GM19035 (cell line): ENCODE results near the gene AP2A2.

Experiments
- ATAC-seq: cut with Tn5 transposase; IDR thresholded peaks from one replicate; pipeline ENCODE4 v1.9.1; 2021; ENCODE audit not compliant: unreplicated experiment

AP2A2 gene

GRCh38 chr11:924406-925157 lies 1.1 kb upstream of the AP2A2 start:
- ATAC-seq, result no peak

GRCh38 chr11:925158-925495 lies 543 bp upstream of the AP2A2 start:
- peak; percentile 8 for ATAC-seq

GRCh38 chr11:926341-926916 lies 759 bp downstream of the AP2A2 start:
- ATAC-seq, result no peak

DNA sequence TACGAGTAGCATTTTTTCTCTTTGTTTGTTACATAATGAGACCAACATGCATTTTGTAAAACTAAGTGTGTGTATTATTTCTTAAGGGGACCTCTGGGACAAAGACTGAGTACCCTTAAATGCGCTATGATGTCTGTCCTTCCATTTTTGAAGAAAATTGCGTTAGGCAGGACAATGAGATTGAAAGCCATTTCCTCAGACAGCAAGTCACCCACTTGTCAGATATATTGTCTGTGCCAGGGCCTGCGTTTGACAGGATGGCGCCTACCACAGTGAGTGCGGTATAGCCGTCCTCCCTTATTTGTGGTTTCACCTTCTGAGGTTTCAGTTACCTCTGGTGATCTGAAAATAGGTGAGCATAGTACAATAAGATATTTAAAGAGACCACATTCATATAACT lies 2.2 kb downstream of the AP2A2 start:
- ATAC-seq, result no peak

- no peak for ATAC-seq
Observed at GRCh38 chr11:928786-929185, 3.1 kb downstream of the AP2A2 start.

GRCh38 chr11:929405-929804 lies 3.7 kb downstream of the AP2A2 start:
- no peak for ATAC-seq

GRCh38 chr11:931385-931784 lies 5.7 kb downstream of the AP2A2 start:
- ATAC-seq, result no peak

DNA sequence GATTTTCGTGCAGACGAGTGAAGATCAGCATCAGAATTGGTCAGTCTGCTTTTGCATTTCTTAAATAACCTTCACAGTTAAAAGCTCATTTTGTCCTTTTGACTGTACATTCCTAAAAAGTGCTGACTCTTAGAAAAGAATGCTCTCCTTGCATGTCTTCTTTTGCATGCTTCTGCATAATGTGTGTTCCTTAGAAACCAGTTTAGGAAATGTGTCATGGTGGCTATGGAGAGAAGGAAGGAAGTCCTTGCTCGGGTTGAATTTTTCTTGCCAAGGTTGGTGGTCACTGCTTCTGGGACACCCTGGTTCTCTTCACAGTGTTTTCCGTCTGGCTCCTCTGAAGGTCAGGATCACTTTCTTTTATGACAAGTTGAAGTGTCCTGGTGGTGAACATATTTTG lies 6.8 kb downstream of the AP2A2 start:
- ATAC-seq, result no peak

DNA sequence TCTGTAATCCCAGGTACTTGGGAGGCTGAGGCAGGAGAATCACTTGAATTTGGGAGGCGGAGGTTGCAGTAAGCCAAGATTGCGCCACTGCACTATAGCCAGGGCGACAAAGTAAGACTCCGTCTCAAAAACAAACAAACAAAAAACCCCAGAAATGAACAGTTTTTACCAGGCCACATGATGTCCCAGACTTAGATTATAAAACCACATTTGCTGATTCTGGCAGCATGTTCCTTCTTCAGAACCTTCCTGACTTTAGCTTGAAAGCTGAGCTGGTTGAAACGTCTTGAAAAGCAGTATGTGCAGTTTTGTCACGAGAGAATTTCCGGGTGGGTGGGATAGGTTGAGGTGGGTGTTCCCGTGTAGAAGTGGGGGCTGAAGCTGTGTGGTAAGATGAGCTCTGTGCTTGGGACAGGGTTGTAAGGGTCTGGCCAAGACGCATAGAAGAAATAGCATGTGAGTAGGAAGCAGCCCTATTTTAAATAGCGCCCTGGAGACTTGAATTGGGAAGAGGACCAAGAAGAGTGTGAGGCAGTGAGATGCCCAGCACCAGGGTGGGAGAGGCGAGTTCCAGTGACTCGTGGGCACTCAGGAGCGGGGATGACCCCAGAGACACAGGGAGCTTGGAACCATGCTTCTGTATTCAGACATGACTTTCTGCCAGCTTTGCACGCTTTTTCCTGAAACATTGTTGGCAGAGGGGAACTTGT lies 7.6 kb downstream of the AP2A2 start:
- no peak for ATAC-seq

DNA sequence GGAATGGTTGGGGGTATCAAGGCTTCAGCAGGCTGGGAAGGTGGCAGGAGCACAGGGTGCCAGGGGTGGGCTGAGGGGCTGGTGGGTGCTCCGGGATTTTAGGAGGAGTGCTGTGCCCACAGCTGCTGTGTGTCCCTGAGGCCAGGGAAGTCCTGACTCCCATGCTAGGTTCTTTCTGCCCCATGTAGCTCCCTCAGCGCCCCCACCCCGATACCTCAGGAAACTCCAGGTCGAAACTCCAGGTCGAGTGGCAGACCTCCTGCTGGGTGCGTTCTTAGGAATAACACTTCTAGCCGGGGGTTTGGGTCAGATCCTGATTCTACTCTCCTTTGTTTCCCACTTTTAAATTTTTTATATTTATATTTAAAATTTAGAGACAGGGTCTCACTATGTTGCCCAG lies 8.3 kb downstream of the AP2A2 start:
- ATAC-seq, result no peak

DNA sequence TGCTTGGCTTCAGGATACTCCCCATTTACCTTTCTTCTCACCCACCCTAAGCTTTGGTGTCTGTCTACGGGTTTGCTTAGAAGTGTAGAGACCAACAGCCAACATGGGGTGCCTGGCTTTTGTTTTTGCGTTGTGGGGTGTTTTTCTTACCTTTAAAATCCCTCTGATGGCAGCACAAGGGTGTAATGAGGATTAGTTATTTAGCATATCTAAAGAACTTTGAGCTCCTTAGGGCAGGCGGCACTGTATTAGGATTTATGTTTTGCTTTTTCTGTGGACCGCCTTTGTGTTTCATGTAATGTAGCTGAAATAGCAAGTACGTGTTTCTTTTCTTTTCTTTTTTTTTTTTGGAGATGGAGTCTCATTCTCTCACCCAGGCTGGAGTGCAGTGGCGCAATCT lies 8.9 kb downstream of the AP2A2 start:
- no peak for ATAC-seq

DNA sequence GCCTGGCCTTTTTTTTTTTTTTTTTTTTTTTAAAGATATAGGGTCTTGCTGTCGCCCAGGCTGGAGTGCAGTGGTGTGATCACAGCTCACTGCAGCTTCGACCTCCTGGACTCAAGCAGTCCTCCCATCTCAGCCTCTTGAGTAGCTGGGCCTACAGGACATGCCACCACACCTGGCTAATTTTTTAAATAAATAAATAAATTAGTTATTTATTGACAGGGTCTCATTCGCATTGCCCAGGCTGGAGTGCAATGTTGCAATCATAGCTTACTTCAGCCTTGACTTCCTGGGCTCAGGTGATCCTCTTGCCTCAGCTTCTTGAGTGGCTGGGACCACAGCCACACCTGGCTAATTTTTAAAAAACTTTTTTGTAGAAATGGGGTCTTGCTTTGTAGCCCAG lies 10.5 kb downstream of the AP2A2 start:
- ATAC-seq, result no peak

GRCh38 chr11:937841-938261 lies 12.2 kb downstream of the AP2A2 start:
- ATAC-seq, result no peak

DNA sequence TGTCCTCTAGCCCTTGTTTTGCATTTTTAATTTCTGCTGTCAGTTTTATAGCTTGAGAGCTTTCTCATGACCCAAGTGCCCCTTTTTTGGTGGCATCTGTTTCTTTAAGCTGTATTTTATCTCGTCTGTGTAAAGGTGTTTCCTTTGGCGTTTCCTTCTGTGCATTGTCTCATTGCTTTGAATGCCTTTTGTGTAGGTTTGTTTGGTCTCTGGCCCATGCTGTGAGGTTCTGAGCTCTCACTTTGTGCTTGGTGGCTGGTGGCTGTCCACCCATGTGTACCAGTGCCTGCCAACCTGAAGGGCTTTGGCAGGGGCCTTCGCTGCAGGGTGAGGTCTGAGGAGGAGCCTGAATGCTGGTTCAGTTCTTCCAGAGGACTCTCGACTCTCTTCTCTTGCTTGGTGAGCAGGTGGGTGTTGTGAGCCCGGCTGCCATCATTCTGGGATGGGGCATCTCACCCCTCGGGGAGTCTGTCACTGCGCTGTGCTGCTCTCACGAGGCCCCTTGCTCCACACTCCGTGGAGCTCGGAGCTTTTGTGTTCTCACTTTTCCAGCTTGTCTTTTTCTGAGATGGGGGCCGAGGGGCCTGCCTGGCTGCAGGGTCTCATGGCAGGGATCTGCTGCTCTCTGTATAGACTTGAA lies 14.9 kb downstream of the AP2A2 start:
- ATAC-seq, result no peak

DNA sequence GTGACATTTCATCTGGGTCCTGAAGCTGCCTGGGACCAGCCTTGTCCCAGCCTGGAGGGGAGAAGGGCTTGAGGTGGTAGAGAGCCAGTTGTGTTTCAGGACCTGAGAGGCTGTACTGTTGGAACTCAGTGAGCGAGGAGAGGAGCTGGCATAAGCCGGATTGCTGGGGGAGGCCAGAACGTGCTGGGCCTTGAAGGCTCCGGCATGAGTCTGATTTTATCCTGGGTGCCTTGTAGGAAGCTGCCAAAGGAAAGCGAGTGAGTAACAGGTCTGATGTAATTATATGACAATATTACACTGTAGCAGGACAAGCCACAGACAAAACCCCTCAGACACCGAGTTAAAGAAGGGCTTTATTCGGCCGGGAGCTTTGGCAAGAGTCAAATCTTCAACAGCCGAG lies 17.2 kb downstream of the AP2A2 start:
- no peak for ATAC-seq

- no peak for ATAC-seq
Observed at GRCh38 chr11:944711-945470, 19.2 kb downstream of the AP2A2 start.

GRCh38 chr11:945986-946385 lies 20.3 kb downstream of the AP2A2 start:
- no peak for ATAC-seq

- ATAC-seq, result no peak
Observed at GRCh38 chr11:947744-948143, 22.1 kb downstream of the AP2A2 start.

DNA sequence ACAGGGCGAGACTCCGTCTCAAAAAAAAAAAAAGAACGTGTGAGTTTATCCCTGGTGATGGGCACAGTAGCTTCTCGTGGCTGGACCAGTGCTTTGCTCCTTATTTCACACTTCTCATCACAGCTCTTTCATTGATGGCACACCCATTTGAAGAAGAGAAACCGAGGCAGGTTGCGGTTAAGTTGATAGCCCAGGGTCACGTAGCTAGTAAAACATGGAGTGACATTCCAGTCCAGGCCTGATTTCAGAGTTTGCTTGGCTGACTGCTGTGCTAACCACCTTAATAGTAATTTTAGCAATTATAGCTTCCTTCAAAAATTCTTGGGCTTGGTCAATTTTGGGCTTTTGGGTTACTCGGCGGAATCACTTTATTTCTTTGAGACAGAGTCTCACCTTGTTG lies 25.8 kb downstream of the AP2A2 start:
- no peak for ATAC-seq

- ATAC-seq, result no peak
Observed at GRCh38 chr11:952406-953385, 27.0 kb downstream of the AP2A2 start.
